ENCODE data around the gene ZNF821. TPM values are rescaled to one million over a fixed set of nuclear protein-coding genes. Genes with fewer than 3 reads are reported as not detected.

ZNF821 gene
- polyA plus RNA-seq, 1 donor (not counting 4 experiments of a cell fraction or from before 2014, with no cell fraction given): 2.9 TPM

GRCh38 chr16:71896764-71897368 is 12.9 kb upstream of the ZNF821 start:
- dilution Hi-C loops (cut with MboI; ENCODE audit: extremely low pct_ligation_motif_present, low sequenced_read_pairs): no loop called here

GRCh38 chr16:71895679-71896365 is 11.8 kb upstream of the ZNF821 start:
- DNase-seq (ENCODE audit: low read depth, low spot score): no peak
- peaks cover 55% of the 10 kb centered on the region for H3K79me2 ChIP-seq (ENCODE audit: control insufficient read depth, insufficient read depth, low read length)
- peak overlapping the region; percentile 92 for H3K27ac ChIP-seq (ENCODE audit: control insufficient read depth, insufficient read depth, low read length)
- TF ChIP-seq EZH2 (IDR thresholded peaks at IDR 0.05; ENCODE audit: low read length) (no peak), CTCF (optimal IDR thresholded peaks at IDR 0.05 in 1 of 3, IDR thresholded peaks at IDR 0.05 in 1 of 3, conservative IDR thresholded peaks at IDR 0.05 in 1 of 3; ENCODE audit: extremely low read depth in 1 of 3, insufficient read depth in 2 of 3, low read length in 3 of 3) (no peak)
- dilution Hi-C loops (cut with MboI; ENCODE audit: extremely low pct_ligation_motif_present, low sequenced_read_pairs): no loop called here
- H3K9me1 ChIP-seq (ENCODE audit: control insufficient read depth, extremely low read depth, insufficient read depth, low read length): no peaks in the 10 kb centered on the region
- H3K9ac ChIP-seq (ENCODE audit: control insufficient read depth, extremely low read depth, insufficient read depth, low read length): peak overlapping the region; percentile 98
- H3K9me3 ChIP-seq (ENCODE audit: control insufficient read depth, low read depth, low read length): no peaks in the 10 kb centered on the region
- no peaks in the 10 kb centered on the region for H3K27me3 ChIP-seq (ENCODE audit: control insufficient read depth, extremely low read depth, insufficient read depth, low read length)
- H3K4me3 ChIP-seq (ENCODE audit: control insufficient read depth in 2 of 3, extremely low read depth in 1 of 3, insufficient read depth in 2 of 3, low read depth in 1 of 3, low read length in 3 of 3): peak overlapping the region; percentile 91 to 100 (median 96)
- H3K36me3 ChIP-seq (ENCODE audit: control insufficient read depth in 2 of 2, extremely low read depth in 1 of 2, insufficient read depth in 2 of 2, low read length in 2 of 2): peaks cover 0 to 3% of the 10 kb centered on the region in 2 experiments
- H2AFZ ChIP-seq (ENCODE audit: control insufficient read depth, low read length): peak overlapping the region; percentile 96
- H3K4me1 ChIP-seq (ENCODE audit: control insufficient read depth, extremely low read depth, insufficient read depth, low read length): peaks cover 3% of the 10 kb centered on the region
- no peak for FAIRE-seq
- peaks cover 5% of the 10 kb centered on the region for H4K20me1 ChIP-seq (ENCODE audit: control insufficient read depth, extremely low read depth, insufficient read depth, low read length)
- peak overlapping the region; percentile 90 for H3K4me2 ChIP-seq (ENCODE audit: control insufficient read depth, extremely low read depth, insufficient read depth, low read depth, low read length)

More at GRCh38 chr16:71896764-71897368, 12.9 kb upstream of the ZNF821 start:
- Histone ChIP-seq H3K4me1 (ENCODE audit: control insufficient read depth, extremely low read depth, insufficient read depth, low read length) (peaks cover 3% of the 10 kb centered on the region), H2AFZ (ENCODE audit: control insufficient read depth, low read length) (no peak overlapping the region), H3K4me2 (ENCODE audit: control insufficient read depth, extremely low read depth, insufficient read depth, low read depth, low read length) (peak overlapping the region; percentile 90), H3K9me1 (ENCODE audit: control insufficient read depth, extremely low read depth, insufficient read depth, low read length) (no peaks in the 10 kb centered on the region), H3K27me3 (ENCODE audit: control insufficient read depth, extremely low read depth, insufficient read depth, low read length) (no peaks in the 10 kb centered on the region), H3K27ac (ENCODE audit: control insufficient read depth, insufficient read depth, low read length) (no peak overlapping the region), H3K4me3 (ENCODE audit: control insufficient read depth in 2 of 3, extremely low read depth in 1 of 3, insufficient read depth in 2 of 3, low read depth in 1 of 3, low read length in 3 of 3) (peak overlapping the region; percentile 91 to 100 (median 96)), H3K9ac (ENCODE audit: control insufficient read depth, extremely low read depth, insufficient read depth, low read length) (peak overlapping the region; percentile 98), H3K36me3 (ENCODE audit: control insufficient read depth in 2 of 2, extremely low read depth in 1 of 2, insufficient read depth in 2 of 2, low read length in 2 of 2) (peaks cover 0 to 3% of the 10 kb centered on the region in 2 experiments), H3K79me2 (ENCODE audit: control insufficient read depth, insufficient read depth, low read length) (peaks cover 65% of the 10 kb centered on the region), H4K20me1 (ENCODE audit: control insufficient read depth, extremely low read depth, insufficient read depth, low read length) (peaks cover 9% of the 10 kb centered on the region), H3K9me3 (ENCODE audit: control insufficient read depth, low read depth, low read length) (no peaks in the 10 kb centered on the region)
- DNase-seq (ENCODE audit: low read depth, low spot score) (no peak), FAIRE-seq (no peak)
- no peak for TF ChIP-seq CTCF (optimal IDR thresholded peaks at IDR 0.05 in 1 of 3, IDR thresholded peaks at IDR 0.05 in 1 of 3, conservative IDR thresholded peaks at IDR 0.05 in 1 of 3; ENCODE audit: extremely low read depth in 1 of 3, insufficient read depth in 2 of 3, low read length in 3 of 3)
- no peak for TF ChIP-seq EZH2 (IDR thresholded peaks at IDR 0.05; ENCODE audit: low read length)
